Renal cortical epithelial cell (primary cell): ENCODE measurements around the gene PLCZ1. TPM values are rescaled to one million over a fixed set of nuclear protein-coding genes. Genes with fewer than 3 reads are reported as not detected.
"Not testable (repeated sequence)": the region's sequence is repeated elsewhere in the genome, so short reads cannot be mapped to it uniquely, and the experiment has no call there.

Experiments used
- DNase-seq: peaks from one replicate; pipeline ENCODE4 v3.0.0-alpha.2; 2011; ENCODE audit warnings: low read depth
- total RNA-seq: library from RNA; depleted of rRNA; stranded (reverse); fragments of >200 nt; gene quantifications from 2 replicates; pipeline ENCODE4 v1.2.3, GENCODE V29; 2014

The PLCZ1 gene, protein sequence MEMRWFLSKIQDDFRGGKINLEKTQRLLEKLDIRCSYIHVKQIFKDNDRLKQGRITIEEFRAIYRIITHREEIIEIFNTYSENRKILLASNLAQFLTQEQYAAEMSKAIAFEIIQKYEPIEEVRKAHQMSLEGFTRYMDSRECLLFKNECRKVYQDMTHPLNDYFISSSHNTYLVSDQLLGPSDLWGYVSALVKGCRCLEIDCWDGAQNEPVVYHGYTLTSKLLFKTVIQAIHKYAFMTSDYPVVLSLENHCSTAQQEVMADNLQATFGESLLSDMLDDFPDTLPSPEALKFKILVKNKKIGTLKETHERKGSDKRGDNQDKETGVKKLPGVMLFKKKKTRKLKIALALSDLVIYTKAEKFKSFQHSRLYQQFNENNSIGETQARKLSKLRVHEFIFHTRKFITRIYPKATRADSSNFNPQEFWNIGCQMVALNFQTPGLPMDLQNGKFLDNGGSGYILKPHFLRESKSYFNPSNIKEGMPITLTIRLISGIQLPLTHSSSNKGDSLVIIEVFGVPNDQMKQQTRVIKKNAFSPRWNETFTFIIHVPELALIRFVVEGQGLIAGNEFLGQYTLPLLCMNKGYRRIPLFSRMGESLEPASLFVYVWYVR
- total RNA-seq, result 0.69 TPM in 1 of 2 replicates, not detected in the other

DNA sequence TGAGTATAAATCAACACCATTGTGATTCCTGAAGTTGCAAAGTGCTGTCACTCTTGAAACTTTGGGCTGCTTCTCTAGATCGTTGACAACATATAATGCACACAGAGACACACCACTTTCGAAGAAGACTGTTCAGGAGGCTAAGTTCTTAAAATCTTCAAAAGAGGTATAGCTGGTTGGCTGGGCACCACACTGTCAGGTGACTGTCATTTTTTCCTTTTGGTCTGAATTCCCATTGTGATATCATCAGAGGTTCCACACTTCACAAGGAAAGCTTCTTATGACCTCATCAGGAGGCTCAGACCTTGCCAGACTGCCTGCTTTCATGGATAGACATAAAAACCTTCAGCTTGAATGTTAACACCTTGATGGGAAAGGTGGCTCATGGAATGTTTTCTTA, at the start of gene PLCZ1, which contains the start of gene CAPZA3:
TSS of gene PLCZ1 (minus strand) at position 194 of the 400 bp plus-strand sequence. CDS start 641 bp downstream, outside the sequence.
TSS of gene CAPZA3 (plus strand) at position 301 of the 400 bp plus-strand sequence. CDS start 150 bp downstream, outside the sequence.
- DNase-seq, result no peak

DNA sequence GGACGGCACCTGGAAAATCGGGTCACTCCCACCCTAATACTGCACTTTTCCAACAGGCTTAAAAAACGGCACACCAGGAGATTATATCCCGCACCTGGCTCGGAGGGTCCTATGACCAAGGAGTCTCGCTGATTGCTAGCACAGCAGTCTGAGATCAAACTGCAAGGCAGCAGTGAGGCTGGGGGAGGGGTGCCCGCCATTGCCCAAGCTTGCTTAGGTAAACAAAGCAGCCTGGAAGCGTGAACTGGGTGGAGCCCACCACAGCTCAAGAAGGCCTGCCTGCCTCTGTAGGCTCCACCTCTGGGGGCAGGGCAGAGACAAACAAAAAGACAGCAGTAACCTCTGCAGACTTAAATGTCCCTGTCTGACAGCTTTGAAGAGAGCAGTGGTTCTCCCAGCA, 47.7 kb upstream of the PLCZ1 start:
- not testable (repeated sequence) for DNase-seq

DNA sequence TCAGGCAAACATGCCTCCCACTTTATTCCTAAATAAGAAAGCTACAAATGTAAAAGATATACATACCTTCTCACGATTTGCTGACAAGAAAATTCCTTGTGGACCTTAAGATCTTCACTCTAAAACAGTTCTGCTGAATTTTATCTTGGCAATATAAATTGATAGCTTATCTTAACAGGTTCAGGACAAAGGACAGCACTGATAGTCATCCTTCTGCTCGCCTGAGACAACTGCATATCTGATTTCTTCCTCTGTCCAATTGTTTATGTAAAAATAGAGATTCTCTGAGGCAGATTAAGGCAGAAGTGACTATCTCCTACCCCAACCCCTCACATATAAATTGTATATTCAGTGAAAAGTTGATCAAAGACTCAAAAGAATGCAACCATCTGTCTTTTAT, 45.0 kb upstream of the PLCZ1 start:
- no peak for DNase-seq

DNA sequence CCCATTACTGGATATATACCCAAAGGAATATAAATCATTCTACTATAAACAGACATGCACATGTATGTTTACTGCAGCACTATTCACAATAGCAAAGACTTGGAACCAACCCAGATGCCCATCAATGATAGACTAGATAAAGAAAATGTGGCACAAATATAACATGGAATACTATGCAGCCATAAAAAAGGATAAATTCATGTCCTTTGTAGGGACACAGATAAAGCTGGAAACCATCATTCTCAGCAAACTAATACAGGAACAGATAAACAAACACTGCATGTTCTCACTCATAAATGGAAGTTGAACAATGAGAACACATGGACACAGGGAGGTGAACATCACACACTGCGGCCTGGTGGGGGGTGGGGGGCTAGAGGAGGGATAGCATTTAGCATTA, 28.7 kb upstream of the PLCZ1 start:
- DNase-seq, result not testable (repeated sequence)

DNA sequence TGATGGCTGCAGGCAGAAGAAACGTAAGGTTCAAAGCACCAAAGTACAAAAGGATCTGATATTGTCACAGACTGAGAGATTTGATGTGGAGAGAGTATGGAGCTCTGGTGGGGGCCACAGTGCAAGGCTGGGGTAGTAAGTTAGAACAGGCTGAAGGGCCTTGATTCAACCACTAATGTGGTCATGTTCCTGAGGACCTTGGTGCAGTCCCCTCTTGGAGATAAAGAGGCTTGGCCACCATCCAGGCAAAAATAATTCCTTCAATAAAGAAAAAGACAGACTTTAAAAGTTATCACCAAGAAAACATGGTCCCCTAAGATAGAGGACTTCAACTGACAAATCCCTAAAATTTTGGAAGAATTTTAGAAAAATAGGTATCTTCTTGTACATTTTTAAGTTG, 17.5 kb upstream of the PLCZ1 start:
- DNase-seq, result no peak

DNA sequence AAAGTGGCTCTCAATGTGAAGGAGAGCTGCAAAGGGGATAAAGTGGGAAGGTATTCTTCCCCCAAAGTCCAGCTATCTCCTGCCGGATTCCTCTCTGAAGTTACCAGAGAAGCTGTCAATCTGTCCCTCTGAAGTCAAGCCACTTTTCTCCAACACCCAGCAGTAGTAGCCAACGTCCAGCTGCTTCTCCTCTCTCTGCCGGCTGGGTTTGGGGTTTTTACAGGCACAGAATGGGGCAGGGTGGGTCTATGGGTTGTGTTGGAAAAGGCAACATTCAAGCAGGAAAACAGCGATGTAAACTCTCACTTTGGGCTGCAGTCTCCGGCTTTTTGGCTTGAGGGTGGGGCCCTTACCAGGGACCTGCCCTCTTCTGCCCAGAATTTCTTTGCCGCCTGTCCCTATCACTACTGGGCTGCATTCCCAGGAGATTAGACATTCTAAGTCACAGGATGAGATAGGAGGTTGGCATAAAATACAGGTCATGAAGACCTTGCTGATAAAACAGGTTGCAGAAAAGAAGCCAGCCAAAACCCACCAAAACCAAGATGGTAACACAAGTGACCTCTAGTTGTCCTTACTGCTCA, 16.4 kb upstream of the PLCZ1 start:
- no peak for DNase-seq

DNA sequence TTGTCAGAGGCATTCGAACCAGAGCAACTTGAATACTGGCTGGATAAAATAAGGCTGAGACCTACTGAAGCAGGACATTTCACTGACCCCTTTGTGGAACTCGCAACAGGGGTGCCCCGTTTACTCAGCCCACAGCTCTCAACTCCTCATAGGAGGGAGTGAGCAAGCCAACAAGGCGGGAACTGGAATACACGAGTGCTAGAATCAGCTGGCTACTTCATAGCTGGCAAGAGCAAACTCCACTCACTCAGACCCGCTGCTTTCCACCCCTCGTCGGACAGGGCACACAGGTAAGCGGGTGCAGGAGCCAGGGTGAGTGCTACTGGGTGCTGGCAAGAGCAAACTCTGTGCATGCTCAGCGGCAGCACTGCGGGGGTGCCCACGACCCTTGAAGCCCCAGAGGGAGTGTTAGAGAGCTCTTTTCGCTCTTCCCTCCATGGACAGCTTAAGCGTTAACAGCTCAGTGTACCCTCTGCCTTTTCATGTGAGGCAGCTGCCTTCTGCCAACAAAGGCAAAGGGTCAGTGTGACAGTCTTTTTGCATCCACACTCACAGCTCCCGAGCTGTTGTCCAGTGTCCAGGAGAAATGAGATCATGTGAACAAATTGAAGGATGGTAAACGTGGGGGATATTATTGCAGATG, 15.8 kb upstream of the PLCZ1 start:
- no peak for DNase-seq

DNA sequence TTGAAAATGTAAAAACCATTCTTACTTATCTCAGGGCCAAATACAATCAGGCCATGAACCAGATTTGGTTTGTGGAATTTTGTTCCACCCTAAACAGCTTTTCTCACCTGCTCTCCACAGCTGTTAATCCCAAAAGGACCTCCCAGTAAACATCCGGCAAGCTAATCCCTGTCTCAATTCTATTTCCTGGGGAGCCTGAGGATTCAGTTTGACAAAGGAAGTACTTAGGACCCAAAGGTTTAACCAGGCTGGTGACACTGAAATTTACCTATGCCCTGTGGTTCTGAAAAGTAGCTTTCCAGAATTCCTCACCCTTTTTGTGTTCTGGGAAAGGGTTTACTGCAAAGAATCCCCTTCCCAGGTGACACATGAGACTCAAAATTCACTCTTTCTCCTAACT, 15.1 kb upstream of the PLCZ1 start:
- DNase-seq, result no peak

DNA sequence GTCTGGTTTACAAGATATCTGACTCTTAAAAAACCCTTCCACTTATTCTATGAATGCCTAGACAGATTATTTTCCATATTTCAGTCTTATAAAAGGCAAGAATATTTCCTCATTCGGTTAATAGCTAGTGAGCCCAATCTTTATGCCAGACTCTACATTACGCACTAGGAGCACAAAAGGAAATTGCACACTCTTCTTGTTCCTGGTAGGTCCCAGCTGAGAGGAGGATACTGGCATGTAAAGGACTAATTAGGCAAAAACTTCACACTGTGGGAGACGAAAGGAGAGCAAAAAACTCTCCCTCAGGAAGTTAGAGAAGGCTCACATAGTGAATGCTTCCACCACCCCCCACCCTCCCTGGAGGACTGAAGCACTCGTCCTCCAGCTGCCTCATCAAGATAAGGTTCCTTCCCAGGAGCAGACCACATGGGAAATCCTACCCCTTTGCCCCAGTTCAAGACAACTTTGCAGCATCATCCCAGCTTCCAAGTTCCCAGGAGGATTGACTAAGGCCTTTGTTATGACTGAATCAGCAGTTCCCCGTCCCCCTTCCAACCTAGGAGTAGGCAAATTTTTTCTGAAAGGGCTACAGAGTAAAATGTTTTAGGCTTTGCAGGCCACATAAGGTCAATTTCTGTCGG, 14.6 kb upstream of the PLCZ1 start:
- peak; percentile 31 for DNase-seq

DNA sequence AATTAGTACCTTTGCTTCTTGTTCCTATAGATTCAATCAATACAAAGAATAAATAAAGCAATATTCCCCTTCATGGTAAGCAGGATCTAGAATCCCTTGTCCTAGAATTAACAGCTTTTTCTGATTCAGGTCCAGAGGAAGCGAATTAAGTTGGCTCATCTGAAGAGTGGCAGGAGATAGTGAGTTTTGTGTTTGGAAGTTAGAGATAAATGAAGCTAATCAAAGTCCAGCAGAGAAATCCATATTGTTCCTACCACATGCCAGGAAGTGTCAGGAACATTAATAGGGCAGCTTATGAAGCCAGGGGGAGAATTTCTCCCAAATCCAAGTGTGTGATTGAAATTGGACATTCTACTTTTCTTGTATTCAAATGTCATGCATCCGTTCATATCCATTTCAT, 14.1 kb upstream of the PLCZ1 start:
- DNase-seq, result no peak

DNA sequence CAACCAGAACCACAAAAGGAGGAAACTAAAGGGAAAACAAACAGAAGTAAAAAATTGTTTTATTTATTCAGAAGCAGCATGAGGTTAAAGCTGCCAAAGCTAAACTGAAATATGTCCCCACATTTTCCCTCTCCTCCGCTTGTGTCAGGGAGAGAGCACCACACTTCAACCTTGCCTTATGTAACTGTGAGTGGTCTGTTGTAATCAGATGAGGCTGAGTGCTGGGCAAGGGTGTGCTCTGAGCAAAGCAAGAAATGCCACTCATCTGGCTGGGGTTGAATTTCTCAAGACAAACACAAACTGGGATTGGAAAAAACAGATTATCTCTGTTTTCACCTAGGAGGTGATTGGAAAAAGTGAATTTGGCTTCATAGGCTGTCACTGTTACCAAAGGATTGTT, 12.3 kb upstream of the PLCZ1 start:
- peak; percentile 27 for DNase-seq

DNA sequence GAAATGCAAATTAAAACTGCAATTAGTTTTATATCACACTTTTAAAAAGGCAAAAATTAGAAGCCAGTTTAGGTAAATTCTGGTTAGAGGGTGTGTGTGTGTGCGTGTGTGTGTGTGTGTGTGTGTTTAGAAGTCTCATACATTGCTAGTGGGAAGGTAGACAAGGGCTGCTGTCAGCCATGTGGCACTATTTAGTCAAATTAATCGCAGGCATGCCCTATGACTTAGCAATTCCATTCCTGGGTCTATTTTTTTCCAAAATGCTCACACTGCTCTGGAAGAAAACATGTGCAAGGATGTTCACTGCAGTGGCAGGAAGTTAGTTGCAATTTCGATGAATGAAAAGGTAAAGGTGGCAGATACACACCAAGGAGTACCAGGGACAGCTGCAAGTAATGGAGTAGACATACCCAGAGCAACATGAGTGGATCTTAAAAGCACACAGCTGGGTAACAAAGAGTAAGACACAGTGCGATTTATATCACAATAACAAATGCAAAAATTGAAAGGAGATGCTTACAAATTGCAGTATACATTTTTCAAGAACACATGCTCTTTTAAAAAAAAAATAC, 11.7 kb upstream of the PLCZ1 start:
- DNase-seq, result no peak

DNA sequence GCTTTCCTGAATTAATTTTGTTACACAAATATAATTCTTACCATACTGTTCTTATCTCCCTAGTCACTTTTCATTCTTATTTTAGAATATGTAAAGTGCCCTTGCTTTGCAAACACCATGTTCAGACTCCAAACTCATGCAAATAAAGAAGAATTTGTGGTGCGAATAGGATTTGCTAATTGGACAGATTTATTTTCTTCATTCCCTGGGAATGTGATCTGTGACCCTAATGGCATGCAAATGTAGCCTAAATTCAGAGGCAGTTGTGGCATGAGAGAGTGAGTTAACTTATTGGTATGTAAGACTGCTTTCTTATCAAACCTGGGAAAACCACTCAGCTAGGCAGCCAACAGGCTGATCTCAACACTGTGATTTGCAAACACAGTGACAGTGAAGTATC, 10.1 kb upstream of the PLCZ1 start:
- DNase-seq, result peak; percentile 95

DNA sequence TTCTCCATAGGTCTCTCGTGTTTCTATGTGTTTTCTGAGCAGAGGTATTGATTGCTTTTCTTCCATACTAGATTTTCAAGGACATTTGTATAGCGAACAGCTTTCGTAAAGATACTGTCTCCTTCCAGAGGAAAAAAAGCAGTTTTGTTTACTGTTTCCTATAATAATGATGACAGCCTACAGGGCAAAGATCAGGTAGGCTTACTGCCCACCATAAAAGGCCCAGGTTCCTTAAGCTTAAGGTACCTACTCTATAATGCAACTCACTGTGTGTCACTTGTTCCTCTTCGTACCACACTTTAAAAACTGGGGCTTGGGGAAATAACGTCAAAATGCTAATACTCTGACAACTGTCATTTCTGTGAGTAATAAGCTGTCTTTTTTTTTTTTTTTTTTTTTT, 6.7 kb downstream of the PLCZ1 start:
- DNase-seq, result no peak

DNA sequence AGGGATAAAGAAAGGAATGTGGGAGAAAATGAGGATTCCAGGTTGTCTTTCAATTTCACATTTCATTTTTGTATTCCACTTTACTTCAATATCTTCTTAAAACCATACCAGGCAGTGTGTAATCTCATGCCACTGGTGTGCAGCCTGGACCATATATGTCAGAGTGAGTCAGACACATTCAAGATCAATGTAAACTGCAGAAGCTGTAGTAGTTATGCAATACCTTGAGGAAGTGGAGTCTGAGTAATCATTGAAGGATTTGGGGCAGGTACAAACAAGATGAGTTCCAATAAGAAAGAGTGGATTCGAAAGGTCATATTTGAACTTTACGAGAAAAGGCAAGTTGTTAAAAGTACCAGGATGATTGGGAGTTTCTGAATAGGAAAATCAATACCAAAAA, 14.1 kb downstream of the PLCZ1 start:
- DNase-seq, result peak; percentile 93

DNA sequence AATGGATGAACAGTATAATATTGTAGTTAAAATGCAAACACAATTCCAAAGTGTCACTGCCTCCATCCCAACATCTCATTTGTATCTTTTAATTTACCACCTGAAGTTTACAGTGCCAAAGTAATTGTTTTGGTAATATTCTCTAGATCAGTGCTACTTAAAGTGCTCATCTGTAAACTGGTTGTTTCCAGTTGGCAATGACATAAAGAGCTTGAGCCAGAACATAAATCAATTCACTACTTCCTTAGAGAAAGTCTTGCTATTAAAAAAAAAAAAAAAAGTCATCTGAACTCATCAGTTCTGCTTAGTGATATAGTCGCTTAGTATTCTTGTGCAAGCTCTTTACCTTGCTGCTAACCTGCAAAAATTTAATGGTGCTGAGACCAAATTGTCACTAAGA, 16.4 kb downstream of the PLCZ1 start:
- DNase-seq, result no peak

DNA sequence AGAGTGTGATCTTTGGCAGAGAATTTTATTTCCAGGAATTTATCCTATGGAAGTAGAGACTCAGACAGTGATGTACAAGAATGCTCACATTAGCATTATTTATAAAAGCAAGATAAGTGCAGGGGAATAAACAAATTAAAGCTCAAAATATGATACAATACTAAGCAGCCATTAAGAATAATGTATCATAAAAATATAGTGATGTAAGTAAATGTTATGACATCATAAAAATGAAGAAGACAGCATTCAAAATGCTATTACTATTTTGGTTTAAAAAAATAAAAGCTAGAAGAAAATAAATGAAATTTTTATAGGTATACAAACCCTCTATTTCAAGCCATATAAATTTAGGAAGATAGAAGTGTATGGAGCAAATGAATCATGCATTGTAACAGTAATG, 17.1 kb downstream of the PLCZ1 start:
- DNase-seq, result no peak

DNA sequence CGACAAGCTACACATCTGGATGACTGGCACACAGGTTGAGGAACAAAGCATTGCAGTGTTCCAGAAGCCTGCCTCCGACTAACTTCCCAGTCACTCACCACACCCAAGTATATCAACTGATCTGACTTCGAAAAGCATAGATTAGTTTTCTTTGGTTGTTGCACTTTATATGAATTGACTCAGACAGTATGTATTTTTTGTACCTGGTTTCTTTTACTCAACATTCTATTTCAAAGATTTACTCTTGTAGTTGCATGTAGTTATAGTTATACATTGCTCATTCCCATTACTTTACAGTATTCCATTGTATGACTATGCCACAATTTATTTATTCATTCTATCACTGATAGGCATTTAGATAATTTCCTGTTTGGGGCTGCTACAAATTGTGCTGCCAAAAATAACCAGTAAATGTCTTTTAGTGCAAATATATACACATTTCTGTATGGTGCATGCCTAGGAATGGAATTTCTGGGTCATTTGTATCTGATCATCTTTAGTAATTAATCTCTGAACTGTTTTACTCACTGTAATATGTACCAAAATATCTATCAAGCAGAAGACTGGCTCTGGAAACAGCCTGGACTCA, 17.8 kb downstream of the PLCZ1 start:
- DNase-seq, result no peak

DNA sequence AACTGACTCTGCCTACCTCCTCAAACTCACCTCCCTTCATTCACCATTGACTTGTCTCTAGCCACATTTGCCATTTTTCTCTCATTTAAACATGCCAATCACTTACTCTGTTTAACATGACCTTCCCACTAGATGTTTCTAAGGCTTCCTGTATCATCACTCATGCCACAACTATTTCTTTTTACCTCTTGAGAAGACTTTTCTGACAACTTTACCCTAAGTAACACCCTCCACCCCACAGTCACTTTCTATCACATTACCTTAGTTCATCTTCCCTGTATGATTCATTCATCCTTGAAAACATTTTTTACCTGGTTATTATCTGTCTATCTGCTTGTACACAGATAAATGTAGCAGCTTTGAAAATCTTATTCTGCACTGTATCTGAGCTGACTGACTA, 19.4 kb downstream of the PLCZ1 start:
- peak; percentile 15 for DNase-seq

DNA sequence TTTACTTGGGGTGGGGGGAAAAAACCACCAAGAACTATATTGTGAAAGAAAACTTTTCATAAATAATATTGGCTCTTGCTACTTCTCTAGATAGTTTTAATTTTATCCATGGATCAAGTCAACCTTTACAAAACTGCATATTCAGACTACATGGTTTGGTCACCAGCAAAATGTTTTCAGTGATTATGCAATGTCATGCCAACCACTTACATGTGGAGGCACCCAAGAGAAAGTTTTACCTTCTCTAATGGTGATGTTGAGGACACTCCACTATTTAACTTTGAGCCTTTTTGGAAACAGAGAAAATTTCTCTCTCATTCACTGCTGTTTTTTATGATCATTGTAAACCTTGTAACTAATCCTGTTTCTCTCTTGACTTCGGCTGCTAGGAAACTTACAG, 21.6 kb downstream of the PLCZ1 start:
- DNase-seq, result peak; percentile 26

DNA sequence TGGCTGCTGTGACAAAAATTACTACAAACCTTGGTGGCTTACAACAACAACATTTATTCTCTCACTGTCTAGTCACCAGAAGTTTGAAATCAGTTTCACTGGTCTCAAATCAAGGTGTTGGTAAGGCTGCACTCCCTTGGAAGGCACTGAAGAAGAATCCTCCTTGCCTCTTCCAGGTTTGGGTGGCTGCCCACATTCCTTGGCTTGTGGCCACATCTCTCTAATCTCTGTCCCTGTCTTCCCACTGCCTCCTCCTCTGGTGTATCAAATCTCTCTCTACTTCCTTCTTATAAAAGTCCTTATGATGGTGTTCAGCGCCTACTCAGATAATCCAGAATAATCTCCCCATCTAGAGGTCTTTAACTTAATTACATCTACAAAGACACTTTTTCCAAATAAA, 31.0 kb downstream of the PLCZ1 start:
- no peak for DNase-seq
